WTC11 (cell line): Measurements from ENCODE around the gene TEKT3. TPM values are rescaled to one million over a fixed set of nuclear protein-coding genes. Genes with fewer than 3 reads are reported as not detected.

Experiments
- ATAC-seq: fragments of 200-7000 bp; cut with Tn5 transposase; 2 replicates; pipeline ENCODE4 v1.10.0; 2021; ENCODE audit warnings: mild to moderate bottlenecking, moderate library complexity
- CTCF ChIA-PET: fragments of 300-600 bp; sonication (Branson Sonifier 250); formaldehyde crosslinking; loops from one replicate; lab custom pipeline; 2021; ENCODE audit warnings: antibody characterized with exemption; lab: Charles Lee
- POLR2A ChIA-PET: fragments of 350-600 bp; sonication (Branson Sonifier 250); formaldehyde crosslinking; loops from one replicate; lab custom pipeline; 2021; ENCODE audit warnings: antibody characterized with exemption; lab: Charles Lee
- DNase-seq: peaks from one replicate; pipeline ENCODE4 v3.0.0; 2021; ENCODE audit warnings: low spot score
- H3K27ac Mint-ChIP-seq: 2 replicates; pipeline ENCODE4 v1.8.0; 2021; ENCODE audit warnings: mixed read lengths
- H3K27me3 Mint-ChIP-seq: 2 replicates; pipeline ENCODE4 v1.8.0; 2021; ENCODE audit warnings: low read depth, mild to moderate bottlenecking, moderate library complexity, mixed read lengths
- H3K36me3 Mint-ChIP-seq: 2 replicates; pipeline ENCODE4 v1.8.0; 2021; ENCODE audit warnings: mixed read lengths
- H3K4me1 Mint-ChIP-seq: 2 replicates; pipeline ENCODE4 v1.8.0; 2022; ENCODE audit warnings: mixed read lengths
- H3K4me3 Mint-ChIP-seq: 2 replicates; pipeline ENCODE4 v1.8.0; 2021; ENCODE audit warnings: mild to moderate bottlenecking, moderate library complexity, mixed read lengths
- H3K9me3 Mint-ChIP-seq: 2 replicates; pipeline ENCODE4 v1.8.0; 2021; ENCODE audit warnings: mixed read lengths
- ATF1 ChIP-seq: sonication (generic); formaldehyde crosslinking; IDR thresholded peaks from 2 replicates; pipeline ENCODE4 v1.8.1; 2023; ENCODE audit warnings: mild to moderate bottlenecking, moderate library complexity, missing genetic modification reagents
- ATF2 ChIP-seq: sonication (generic); formaldehyde crosslinking; IDR thresholded peaks from 2 replicates; pipeline ENCODE4 v1.8.1; 2022; ENCODE audit warnings: low read depth, missing genetic modification reagents, borderline replicate concordance
- EMX1 ChIP-seq: fragments of 250-450 bp; sonication (Bioruptor Pico); IDR thresholded peaks from 2 replicates; pipeline ENCODE4 v1.8.0; 2021; ENCODE audit warnings: mild to moderate bottlenecking
- ESRRA ChIP-seq: sonication (generic); formaldehyde crosslinking; IDR thresholded peaks from 2 replicates; pipeline ENCODE4 v1.8.1; 2022; ENCODE audit warnings: mild to moderate bottlenecking, missing genetic modification reagents, borderline replicate concordance
- ETV6 ChIP-seq: sonication (generic); formaldehyde crosslinking; IDR thresholded peaks from 2 replicates; pipeline ENCODE4 v1.8.1; 2022; ENCODE audit warnings: mild to moderate bottlenecking, missing genetic modification reagents
- FOXJ3 ChIP-seq: sonication (generic); formaldehyde crosslinking; IDR thresholded peaks from 2 replicates; pipeline ENCODE4 v1.9.0; 2021; ENCODE audit warnings: missing genetic modification reagents, mild to moderate bottlenecking, borderline replicate concordance
- NR3C1 ChIP-seq: sonication (generic); formaldehyde crosslinking; conservative IDR thresholded peaks from 2 replicates; pipeline ENCODE4 v1.8.1; 2023; ENCODE audit warnings: low read depth, mild to moderate bottlenecking, missing genetic modification reagents
- OVOL2 ChIP-seq: fragments of 250-450 bp; sonication (Bioruptor Pico); IDR thresholded peaks from 2 replicates; pipeline ENCODE4 v1.9.0; 2021; ENCODE audit warnings: mild to moderate bottlenecking, borderline replicate concordance
- SP1 ChIP-seq: sonication (generic); formaldehyde crosslinking; conservative IDR thresholded peaks from 2 replicates; pipeline ENCODE4 v1.8.1; 2022; ENCODE audit warnings: missing genetic modification reagents
- TEAD4 ChIP-seq: sonication (generic); formaldehyde crosslinking; IDR thresholded peaks from 2 replicates; pipeline ENCODE4 v1.8.0; 2022; ENCODE audit warnings: mild to moderate bottlenecking, missing genetic modification reagents
- TP53 ChIP-seq: sonication (generic); formaldehyde crosslinking; IDR thresholded peaks from 2 replicates; pipeline ENCODE4 v1.8.1; 2023; ENCODE audit warnings: mild to moderate bottlenecking, missing genetic modification reagents
- ZNF121 ChIP-seq: sonication (generic); formaldehyde crosslinking; IDR thresholded peaks from 2 replicates; pipeline ENCODE4 v1.8.0; 2023; ENCODE audit warnings: missing genetic modification reagents
- ZNF138 ChIP-seq: sonication (generic); formaldehyde crosslinking; conservative IDR thresholded peaks from 2 replicates; pipeline ENCODE4 v1.8.1; 2022; ENCODE audit warnings: mild to moderate bottlenecking, moderate library complexity, missing genetic modification reagents
- ZNF232 ChIP-seq: sonication (generic); formaldehyde crosslinking; IDR thresholded peaks from 2 replicates; pipeline ENCODE4 v1.8.0; 2022; ENCODE audit warnings: mild to moderate bottlenecking, missing genetic modification reagents
- ZNF416 ChIP-seq: fragments of 250-450 bp; sonication (Bioruptor Pico); IDR thresholded peaks from 2 replicates; pipeline ENCODE4 v1.9.0; 2021; ENCODE audit warnings: mild to moderate bottlenecking, inconsistent platforms
- ZNF425 ChIP-seq: fragments of 250-450 bp; sonication (Bioruptor Pico); conservative IDR thresholded peaks from 2 replicates; pipeline ENCODE4 v1.9.0; 2021; ENCODE audit warnings: mild to moderate bottlenecking
- ZNF512 ChIP-seq: sonication (generic); formaldehyde crosslinking; IDR thresholded peaks from 2 replicates; pipeline ENCODE4 v1.8.1; 2022; ENCODE audit warnings: missing genetic modification reagents, borderline replicate concordance
- total RNA-seq: library from RNA; stranded (reverse); gene quantifications from 3 replicates; pipeline ENCODE4 v1.2.3, GENCODE V29; 2021
- TF ChIP-seq, protein P1 (sequence below): sonication (generic); formaldehyde crosslinking; IDR thresholded peaks from 2 replicates; pipeline ENCODE4 v1.8.0; 2022; ENCODE audit warnings: missing genetic modification reagents
- TF ChIP-seq, protein P2 (sequence below): sonication (generic); formaldehyde crosslinking; IDR thresholded peaks from 2 replicates; pipeline ENCODE4 v1.8.0; 2023; ENCODE audit warnings: mild to moderate bottlenecking, missing genetic modification reagents

TEKT3 gene
- total RNA-seq, 1 experiment from 2014 or later: 3.1 TPM

DNA sequence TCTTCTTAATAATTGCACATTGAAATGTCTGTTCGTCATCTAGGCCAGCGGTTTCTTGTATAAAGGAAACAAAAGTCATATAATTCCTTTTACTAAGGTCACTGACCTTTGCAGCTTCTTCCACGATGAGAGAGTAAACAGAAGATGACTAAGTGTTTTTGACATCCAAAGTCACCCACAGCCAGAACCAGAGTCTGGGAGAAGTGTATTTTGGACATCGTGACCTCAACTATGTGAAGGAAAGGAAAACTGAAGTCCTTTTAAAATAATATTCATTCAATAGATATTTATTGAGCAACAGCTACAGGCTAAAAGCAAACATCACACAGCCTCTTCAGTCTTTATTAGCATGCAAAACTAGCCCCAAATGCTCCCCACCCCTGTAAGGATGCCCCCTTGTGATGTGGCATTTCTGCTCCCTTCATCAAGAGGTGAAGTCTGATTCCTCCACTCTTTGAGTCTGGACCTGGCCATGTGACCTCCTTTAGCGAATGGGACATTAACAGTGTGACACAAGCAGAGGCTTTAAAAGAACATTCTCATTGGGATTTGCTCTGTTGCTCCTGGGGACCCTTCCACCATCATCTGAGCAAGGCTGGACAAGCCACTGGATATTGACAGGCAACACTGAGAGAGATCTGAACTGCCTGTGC, 68.1 kb downstream of the TEKT3 start (continued):
- TF ChIP-seq, protein P1, sequence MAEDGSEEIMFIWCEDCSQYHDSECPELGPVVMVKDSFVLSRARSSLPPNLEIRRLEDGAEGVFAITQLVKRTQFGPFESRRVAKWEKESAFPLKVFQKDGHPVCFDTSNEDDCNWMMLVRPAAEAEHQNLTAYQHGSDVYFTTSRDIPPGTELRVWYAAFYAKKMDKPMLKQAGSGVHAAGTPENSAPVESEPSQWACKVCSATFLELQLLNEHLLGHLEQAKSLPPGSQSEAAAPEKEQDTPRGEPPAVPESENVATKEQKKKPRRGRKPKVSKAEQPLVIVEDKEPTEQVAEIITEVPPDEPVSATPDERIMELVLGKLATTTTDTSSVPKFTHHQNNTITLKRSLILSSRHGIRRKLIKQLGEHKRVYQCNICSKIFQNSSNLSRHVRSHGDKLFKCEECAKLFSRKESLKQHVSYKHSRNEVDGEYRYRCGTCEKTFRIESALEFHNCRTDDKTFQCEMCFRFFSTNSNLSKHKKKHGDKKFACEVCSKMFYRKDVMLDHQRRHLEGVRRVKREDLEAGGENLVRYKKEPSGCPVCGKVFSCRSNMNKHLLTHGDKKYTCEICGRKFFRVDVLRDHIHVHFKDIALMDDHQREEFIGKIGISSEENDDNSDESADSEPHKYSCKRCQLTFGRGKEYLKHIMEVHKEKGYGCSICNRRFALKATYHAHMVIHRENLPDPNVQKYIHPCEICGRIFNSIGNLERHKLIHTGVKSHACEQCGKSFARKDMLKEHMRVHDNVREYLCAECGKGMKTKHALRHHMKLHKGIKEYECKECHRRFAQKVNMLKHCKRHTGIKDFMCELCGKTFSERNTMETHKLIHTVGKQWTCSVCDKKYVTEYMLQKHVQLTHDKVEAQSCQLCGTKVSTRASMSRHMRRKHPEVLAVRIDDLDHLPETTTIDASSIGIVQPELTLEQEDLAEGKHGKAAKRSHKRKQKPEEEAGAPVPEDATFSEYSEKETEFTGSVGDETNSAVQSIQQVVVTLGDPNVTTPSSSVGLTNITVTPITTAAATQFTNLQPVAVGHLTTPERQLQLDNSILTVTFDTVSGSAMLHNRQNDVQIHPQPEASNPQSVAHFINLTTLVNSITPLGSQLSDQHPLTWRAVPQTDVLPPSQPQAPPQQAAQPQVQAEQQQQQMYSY (CRISPR knock-in tag): no peak
- TF ChIP-seq SP1: no peak

DNA sequence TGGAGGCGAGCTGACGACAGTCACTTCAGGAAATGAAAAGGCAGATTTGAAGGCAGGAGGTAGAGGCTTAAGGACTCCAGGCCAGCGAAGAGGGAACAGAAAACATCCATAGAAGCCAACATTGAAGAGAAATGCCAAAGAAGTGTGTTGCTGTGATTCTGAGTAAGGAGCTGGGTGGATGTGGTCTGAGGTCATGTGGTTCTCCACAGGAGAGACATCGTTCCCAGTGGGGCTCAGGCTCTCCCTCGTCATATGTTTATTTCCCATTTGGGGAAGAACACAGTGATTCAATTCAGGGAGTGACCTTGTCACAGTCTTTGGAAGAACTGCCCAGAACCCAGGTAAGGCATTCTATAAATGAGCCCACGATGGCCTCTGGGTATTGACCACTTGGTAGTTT, 69.7 kb downstream of the TEKT3 start:
- ATAC-seq (no peak), DNase-seq (no peak)
- TF ChIP-seq ZNF416 (CRISPR knock-in tag) (no peak), ESRRA (no peak), TEAD4 (no peak)
- POLR2A ChIA-PET: no interaction called here
- Mint-ChIP-seq H3K36me3 (peaks cover 9% of the 10 kb centered on the region; the same call in 1 of the 2 replicates), H3K9me3 (peaks cover 27% of the 10 kb centered on the region), H3K27ac (no peak overlapping the region), H3K27me3 (peaks cover 13% of the 10 kb centered on the region), H3K4me1 (no peaks in the 10 kb centered on the region), H3K4me3 (no peak overlapping the region)
- CTCF ChIA-PET: no interaction called here

DNA sequence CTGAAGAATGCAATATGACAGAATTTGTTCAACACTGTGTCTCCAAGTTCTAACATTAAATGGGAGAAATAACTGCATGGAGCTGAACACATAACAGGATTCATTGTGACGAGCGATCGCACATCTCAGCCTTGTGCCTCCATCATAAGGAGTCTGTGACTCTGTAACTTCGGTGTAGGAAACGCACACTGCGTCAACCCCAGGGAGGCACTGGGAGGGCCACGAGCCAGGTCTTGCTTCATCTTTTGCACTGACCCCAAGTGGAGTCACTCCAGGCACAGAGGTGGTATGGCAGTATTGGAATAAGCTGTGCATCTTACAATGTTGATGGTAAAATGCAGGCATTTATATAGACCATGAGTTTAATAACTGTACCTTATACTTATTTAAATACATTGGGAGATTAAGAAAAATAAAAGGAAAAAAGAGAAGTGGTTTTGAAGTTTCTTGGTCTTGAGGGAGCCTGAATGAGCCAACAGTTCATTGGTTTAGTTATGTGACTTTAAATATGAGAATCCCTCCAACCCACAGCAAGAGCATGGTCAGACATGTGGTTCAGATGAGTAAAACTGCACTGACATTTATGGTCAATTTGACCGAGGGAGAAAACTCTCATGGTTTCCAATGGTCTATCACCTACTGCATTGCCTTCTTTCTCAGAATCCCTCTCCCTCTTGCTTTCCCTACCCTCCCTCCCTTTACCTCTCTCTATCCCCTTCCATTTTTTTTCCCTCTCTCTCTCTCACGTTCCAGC, 70.6 kb downstream of the TEKT3 start:
- H3K27ac Mint-ChIP-seq: no peak overlapping the region
- H3K4me3 Mint-ChIP-seq: no peak overlapping the region
- ATAC-seq (no peak), DNase-seq (no peak)
- TF ChIP-seq ESRRA (no peak), ZNF138 (CRISPR knock-in tag) (no peak), NR3C1 (CRISPR knock-in tag) (no peak), ZNF416 (CRISPR knock-in tag) (no peak), EMX1 (no peak)
- TF ChIP-seq, protein P2, sequence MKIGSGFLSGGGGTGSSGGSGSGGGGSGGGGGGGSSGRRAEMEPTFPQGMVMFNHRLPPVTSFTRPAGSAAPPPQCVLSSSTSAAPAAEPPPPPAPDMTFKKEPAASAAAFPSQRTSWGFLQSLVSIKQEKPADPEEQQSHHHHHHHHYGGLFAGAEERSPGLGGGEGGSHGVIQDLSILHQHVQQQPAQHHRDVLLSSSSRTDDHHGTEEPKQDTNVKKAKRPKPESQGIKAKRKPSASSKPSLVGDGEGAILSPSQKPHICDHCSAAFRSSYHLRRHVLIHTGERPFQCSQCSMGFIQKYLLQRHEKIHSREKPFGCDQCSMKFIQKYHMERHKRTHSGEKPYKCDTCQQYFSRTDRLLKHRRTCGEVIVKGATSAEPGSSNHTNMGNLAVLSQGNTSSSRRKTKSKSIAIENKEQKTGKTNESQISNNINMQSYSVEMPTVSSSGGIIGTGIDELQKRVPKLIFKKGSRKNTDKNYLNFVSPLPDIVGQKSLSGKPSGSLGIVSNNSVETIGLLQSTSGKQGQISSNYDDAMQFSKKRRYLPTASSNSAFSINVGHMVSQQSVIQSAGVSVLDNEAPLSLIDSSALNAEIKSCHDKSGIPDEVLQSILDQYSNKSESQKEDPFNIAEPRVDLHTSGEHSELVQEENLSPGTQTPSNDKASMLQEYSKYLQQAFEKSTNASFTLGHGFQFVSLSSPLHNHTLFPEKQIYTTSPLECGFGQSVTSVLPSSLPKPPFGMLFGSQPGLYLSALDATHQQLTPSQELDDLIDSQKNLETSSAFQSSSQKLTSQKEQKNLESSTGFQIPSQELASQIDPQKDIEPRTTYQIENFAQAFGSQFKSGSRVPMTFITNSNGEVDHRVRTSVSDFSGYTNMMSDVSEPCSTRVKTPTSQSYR (CRISPR knock-in tag): no peak
- ChIA-PET CTCF (no interaction called here), POLR2A (no interaction called here)
- H3K9me3 Mint-ChIP-seq: peaks cover 21% of the 10 kb centered on the region
- no peaks in the 10 kb centered on the region for H3K4me1 Mint-ChIP-seq
- H3K36me3 Mint-ChIP-seq: peaks cover 9% of the 10 kb centered on the region; the same call in 1 of the 2 replicates
- H3K27me3 Mint-ChIP-seq: peaks cover 21% of the 10 kb centered on the region

DNA sequence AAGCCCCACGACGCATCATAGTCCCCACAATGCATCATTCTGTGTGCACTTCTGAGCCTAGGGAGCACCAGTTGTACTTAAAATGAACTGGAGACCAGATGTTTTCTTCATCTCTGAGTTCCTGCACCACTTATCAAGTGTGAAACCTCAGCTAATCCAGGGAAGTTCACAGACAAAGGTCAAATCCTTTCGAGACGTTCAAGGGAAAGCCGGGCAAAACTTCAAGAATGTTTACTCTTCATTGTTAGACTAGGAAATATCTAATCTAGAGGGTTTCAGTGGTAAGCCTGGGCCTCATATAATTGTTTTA, 71.7 kb downstream of the TEKT3 start:
- H3K9me3 Mint-ChIP-seq: peaks cover 14% of the 10 kb centered on the region
- POLR2A ChIA-PET: no interaction called here
- DNase-seq (no peak), ATAC-seq (no peak)
- no peak overlapping the region for H3K27ac Mint-ChIP-seq
- peaks cover 31% of the 10 kb centered on the region for H3K27me3 Mint-ChIP-seq
- H3K4me3 Mint-ChIP-seq: no peak overlapping the region
- H3K36me3 Mint-ChIP-seq: peaks cover 9% of the 10 kb centered on the region; the same call in 1 of the 2 replicates
- no peaks in the 10 kb centered on the region for H3K4me1 Mint-ChIP-seq
- CTCF ChIA-PET: interaction anchor here (1.6 kb wide), 1 partner anchor 233 kb away, joined by 5 read pairs; no protein-coding TSS in a partner anchor
- TF ChIP-seq ATF1 (CRISPR knock-in tag) (no peak), OVOL2 (CRISPR knock-in tag) (no peak), ZNF232 (no peak), ZNF512 (no peak), ZNF425 (no peak), FOXJ3 (CRISPR knock-in tag) (no peak), ZNF121 (CRISPR knock-in tag) (no peak), TP53 (CRISPR knock-in tag) (no peak), ETV6 (no peak), ATF2 (CRISPR knock-in tag) (no peak)
